Measurements from ENCODE around the gene APOO.

The APOO gene

GRCh38 chrX:23935106-23935505 is 27.4 kb upstream of the APOO start:
- intact Hi-C loops (cut with DNase I; ENCODE audit: low total_unique reads) = no loop called here
- H3K27me3 ChIP-seq = no peaks in the 10 kb centered on the region
- no peaks in the 10 kb centered on the region for H3K36me3 ChIP-seq
- H3K9me3 ChIP-seq = no peaks in the 10 kb centered on the region
- no peak for DNase-seq
- H3K4me3 ChIP-seq = no peak overlapping the region
- TF ChIP-seq CTCF (IDR thresholded peaks at IDR 0.05) = no peak
- no peak overlapping the region for H3K27ac ChIP-seq
- H3K4me1 ChIP-seq = no peaks in the 10 kb centered on the region

DNA sequence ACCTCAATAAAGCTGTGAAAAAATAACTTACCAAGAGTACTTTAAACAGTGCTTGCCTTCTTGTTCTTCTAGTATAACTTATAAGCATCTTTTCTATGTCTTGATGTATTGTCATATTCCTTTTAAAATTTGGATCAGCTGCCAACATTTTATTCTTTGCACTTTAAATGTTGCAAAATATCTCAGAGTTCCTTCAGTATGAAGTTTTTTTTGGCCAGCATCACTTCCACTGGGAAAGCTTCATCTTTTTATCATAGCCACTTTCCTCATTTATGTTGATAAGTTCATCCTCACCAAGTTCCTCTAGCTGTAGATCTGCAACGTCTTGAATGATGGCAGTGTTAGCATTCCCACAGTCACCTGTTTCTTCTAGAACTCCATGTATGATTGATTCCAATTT is 24.3 kb upstream of the APOO start:
- DNase-seq = no peak
- H3K4me1 ChIP-seq = no peaks in the 10 kb centered on the region
- no peaks in the 10 kb centered on the region for H3K36me3 ChIP-seq
- no peak overlapping the region for H3K27ac ChIP-seq
- H3K9me3 ChIP-seq = no peaks in the 10 kb centered on the region
- no peak for TF ChIP-seq CTCF (IDR thresholded peaks at IDR 0.05)
- no peak overlapping the region for H3K4me3 ChIP-seq
- intact Hi-C loops (cut with DNase I; ENCODE audit: low total_unique reads) = no loop called here
- H3K27me3 ChIP-seq = no peaks in the 10 kb centered on the region

DNA sequence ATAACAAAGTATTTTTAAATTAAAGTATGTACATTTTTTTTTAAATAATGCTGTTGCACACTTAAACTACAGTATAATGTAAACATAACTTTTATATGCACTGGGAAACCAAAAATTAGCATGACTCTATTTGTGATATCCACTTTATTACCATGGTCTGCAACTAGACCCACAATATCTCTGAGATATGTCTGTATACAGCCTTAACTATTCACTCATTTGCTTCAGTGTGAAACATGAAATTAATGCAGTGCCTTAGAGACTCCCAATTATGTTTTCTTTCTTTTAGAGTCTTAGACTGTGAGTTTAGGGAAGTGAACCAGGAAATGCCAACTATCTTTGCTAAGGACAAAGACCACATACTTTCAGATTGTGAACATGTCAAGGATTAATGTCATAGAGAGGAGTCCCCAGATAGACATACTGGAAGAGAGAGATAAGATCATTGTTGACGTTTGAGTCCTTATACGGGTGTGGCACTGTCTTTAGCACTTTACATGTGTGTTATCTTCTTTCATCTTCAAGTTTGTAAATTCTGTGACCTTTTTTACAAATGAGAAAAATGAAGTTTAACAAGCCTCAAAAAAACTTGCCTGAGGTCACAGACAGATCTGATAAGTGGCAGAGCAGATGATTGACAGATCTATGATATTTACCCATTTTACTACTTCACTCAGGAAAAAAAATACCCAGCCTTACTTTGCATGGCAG is 23.3 kb upstream of the APOO start:
- H3K27ac ChIP-seq = no peak overlapping the region
- DNase-seq = no peak
- no peaks in the 10 kb centered on the region for H3K4me1 ChIP-seq
- no peak overlapping the region for H3K4me3 ChIP-seq
- no peak for TF ChIP-seq CTCF (IDR thresholded peaks at IDR 0.05)
- intact Hi-C loops (cut with DNase I; ENCODE audit: low total_unique reads) = no loop called here
- H3K27me3 ChIP-seq = no peaks in the 10 kb centered on the region
- no peaks in the 10 kb centered on the region for H3K36me3 ChIP-seq
- H3K9me3 ChIP-seq = no peaks in the 10 kb centered on the region

DNA sequence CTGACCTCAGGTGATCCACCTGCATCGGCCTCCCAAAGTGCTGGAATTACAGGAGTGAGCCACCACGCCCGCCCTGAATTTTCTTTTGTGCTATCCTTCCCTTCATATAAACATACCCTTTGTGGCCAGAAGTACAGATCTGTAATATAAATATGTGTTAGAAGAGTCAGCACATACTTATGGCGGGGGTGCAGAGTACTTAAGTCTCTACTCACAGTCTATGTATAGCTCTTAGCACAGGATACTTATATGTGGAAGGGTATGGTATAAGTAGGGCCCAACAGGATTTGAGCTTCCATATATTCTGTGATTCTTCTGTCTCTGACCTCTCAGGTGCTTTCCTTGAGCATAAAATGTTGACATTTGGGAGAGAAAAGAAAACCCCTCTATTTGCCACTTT is 18.3 kb upstream of the APOO start:
- Histone ChIP-seq H3K4me1 (no peaks in the 10 kb centered on the region), H3K36me3 (no peaks in the 10 kb centered on the region), H3K27ac (no peak overlapping the region), H3K4me3 (no peak overlapping the region), H3K27me3 (no peaks in the 10 kb centered on the region), H3K9me3 (no peaks in the 10 kb centered on the region)
- intact Hi-C loops (cut with DNase I; ENCODE audit: low total_unique reads) = no loop called here
- DNase-seq = no peak
- TF ChIP-seq CTCF (IDR thresholded peaks at IDR 0.05) = no peak

DNA sequence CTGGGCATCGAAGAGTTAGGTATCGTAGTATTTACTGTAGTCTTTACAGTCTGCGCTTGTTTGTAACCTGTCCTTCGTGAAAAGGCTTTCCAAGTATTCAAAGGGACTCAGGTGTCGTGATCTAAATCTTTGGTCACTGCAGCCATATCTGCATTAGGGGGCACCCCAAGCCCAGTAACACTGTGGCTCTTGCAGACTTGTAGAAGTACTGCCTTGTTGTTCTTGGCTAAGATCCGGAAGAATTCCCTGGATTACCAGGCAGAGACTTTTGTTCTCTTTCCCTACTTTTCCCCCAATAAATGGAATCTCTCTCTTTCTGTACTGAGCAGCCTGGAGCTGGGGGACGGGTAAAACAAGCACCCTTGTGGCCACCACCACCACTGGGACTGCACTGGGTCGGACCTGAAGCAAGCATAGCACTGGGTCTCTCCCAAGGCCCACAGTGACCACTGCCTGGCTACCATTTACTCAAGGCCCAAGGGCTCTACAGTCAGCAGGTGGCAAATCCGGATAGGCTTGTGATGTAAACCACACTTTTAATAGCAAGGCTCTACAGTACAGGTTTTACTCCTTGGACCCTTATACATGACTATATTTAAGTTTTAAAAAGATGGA is 12.1 kb upstream of the APOO start:
- no peak for TF ChIP-seq CTCF (IDR thresholded peaks at IDR 0.05)
- intact Hi-C loops (cut with DNase I; ENCODE audit: low total_unique reads) = no loop called here
- Histone ChIP-seq H3K27me3 (no peaks in the 10 kb centered on the region), H3K9me3 (peaks cover 0 to 14% (median 0%) of the 10 kb centered on the region in 3 donors), H3K4me3 (no peak overlapping the region), H3K27ac (no peak overlapping the region), H3K4me1 (no peaks in the 10 kb centered on the region), H3K36me3 (no peaks in the 10 kb centered on the region)
- DNase-seq = no peak
